Measurements from ENCODE around the gene ALK.

Gene ALK

DNA sequence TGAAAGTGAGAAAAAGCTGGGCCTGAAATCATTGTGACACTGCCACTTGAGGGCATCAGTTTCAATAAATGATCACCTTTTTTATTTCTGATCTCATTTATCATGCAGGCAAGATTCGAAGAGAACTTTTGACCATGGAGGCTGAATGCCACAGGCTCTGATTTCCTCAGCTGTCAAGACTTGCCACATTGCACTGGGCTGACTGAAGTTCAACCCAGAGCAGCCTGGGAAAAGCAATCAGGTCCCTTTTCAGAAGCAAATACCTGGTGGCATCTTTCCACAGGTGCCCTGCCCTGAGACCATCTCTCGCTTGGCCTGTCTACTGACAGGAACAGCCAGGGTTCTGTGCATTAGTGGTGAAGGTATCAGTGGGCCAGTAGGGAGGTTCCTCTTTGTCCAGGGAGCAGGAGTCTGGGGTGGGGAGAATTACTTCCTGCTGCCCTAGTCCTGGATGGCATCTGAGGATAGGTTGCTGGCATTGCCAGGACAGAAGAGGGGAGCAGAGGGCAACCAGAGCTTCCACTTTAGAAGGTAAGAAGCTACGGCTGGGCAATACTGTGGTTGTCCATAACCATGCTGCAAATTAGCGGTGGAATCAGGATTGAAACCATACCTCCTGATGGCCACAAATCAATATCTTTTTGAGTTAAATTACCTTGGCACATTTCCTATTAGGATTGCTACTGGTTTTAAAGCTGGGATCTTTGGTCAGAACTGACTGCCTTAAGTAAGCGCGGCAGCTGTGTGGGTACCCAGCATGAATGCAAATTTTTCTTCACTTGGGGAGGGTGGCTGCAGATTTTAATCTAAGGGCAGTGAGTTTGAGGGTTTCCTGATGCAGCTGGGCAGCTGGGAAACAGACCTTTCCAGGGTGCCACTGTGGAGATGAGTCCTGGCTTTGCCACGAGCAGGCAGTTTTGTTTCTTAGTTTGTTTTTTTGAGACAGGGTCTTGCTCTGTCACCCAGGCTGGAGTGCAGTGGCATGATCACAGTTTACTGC, 394.5 kb downstream of the ALK start:
- no peak for DNase-seq (ENCODE audit: low read depth)

DNA sequence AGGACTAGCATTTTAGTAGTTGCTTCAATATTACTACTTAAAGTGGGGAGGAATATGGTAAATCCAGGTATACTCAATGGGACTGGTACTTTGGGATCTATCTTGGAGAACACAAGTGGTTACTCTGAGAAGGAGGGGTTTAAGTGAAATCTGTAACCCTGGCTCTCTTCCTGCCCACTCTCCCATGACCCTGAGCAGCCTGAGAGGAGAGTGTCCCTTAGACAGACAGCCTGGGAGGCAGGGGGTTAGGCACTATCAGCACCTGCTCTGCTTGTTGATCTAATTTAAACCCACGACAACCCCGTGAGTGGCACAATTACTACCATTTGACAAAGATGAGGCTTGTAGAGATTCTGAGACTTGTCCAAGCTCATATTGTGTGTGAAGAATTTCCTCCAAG, 395.5 kb downstream of the ALK start:
- no peak for DNase-seq (ENCODE audit: low read depth)

DNA sequence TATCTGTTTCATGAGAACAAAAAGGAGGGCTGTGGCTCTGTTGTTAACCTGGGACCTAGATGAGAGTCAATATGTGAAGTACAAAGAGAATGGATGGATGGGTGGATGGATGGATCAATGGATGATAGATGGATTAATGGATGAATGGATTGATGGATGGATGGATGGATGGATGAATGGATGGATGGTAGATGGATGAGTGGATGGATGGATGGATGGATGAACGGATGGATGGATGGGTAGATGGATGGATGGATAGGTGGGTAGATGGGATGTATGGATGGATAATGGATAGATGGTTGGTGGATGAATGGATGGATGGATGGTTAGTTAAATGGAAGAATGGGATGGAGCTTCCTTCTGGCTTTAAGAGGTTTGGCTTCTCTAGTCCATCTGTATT, 396.7 kb downstream of the ALK start:
- DNase-seq (ENCODE audit: low read depth), result no peak

DNA sequence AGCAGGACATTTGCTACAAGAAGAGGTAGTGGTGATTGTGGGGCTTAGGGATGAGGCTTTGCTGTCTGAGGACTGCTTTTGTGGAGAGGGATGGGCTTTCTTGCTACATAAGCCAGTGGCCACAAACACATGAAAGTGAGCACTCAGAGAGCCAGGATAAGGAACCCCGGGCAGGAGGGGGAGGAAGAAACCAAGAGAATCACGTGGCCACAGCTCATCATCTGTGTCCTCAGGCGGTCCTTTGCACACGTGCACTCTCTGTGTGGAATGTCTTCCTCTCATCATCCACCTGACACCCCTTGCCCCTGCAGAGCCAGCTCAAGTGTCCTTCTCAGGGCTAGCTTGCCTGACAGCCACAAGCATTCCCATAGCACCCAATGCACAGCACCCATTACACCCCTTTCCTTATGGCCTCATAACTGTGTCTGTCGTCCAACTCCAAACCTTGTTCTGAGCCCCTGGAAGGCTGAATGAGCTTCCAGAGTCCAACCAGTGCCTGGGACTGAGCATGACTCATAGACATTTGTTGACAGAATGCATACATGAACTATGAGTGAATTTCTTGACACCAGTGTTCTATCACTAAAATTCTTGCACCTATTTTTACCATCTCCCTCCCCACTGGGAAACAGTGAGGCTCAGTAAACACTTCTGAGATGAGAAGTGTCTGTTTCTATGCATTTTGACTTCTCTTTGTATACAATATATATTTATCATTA, 398.3 kb downstream of the ALK start:
- no peak for DNase-seq (ENCODE audit: low read depth)

DNA sequence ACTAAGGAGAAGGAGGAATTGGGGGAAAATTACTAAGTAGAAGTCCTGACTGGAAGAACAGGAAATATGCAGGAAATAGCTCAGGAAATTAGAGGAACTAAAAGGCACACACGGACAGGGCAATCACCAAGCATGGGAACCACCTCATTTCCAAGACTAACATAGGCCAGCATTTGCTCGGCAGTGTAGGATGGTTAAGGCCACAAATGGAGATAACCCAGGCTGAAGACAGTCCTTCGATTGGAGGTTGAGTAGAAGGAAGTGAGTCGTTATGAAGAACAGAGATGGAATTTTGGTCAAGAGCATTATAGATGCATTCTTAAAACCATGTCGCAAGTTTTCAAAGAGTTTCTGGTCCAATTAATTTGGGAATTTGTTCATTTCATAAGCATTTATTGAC, 401.4 kb downstream of the ALK start:
- no peak for DNase-seq (ENCODE audit: low read depth)

DNA sequence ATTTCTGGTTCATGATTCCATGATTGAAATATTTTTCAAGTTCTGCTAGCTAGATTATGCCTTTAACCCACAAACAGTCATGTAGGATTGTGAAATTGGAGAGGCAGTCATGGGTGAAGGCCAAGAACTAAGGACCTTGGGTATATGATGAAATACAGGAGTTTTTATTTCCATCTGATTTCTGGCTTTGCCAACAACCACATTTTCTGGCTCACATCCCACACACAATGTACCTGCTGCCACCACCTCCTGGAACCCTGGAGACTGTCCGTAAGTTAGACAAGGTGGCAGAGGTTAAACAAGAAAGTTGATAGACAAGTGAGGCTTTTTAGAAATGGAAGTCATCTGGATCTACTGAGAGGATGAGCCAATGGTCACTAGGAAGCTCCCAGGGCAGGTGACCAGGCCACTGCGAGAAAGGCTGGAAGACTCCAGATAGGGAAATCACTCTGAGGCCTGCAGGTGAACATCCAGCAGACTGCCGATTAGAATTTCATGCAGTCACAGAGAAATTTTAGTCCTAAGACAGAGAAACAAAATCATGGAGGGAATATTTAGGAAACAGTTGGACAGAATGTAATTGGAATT, 402.0 kb downstream of the ALK start:
- no peak for DNase-seq (ENCODE audit: low read depth)

GRCh38 chr2:29518646-29519337, 402.6 kb downstream of the ALK start:
- no peak for DNase-seq (ENCODE audit: low read depth)

- DNase-seq (ENCODE audit: low read depth), result no peak
Observed at GRCh38 chr2:29518010-29518409, 403.4 kb downstream of the ALK start.

- no peak for DNase-seq (ENCODE audit: low read depth)
Observed at GRCh38 chr2:29517413-29517812, 404.0 kb downstream of the ALK start.

DNA sequence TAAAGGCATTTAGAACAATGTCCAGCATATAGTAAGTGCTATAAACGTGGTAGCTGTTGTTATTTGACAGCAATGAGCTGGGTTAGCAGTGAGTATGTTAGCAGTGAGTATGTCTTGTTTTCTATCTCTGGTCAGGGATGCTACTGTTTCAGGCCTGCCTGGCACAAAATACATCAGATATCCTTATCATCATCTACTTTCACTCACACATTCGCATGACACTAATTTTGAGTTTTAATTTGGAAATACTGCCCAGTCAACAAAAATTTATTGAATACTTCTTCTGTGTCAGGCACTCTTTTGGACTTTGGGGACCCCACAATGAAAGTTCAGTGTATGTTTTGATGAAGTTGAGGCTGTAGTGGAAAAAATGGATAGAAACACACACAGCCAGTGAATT, 404.6 kb downstream of the ALK start:
- no peak for DNase-seq (ENCODE audit: low read depth)

DNA sequence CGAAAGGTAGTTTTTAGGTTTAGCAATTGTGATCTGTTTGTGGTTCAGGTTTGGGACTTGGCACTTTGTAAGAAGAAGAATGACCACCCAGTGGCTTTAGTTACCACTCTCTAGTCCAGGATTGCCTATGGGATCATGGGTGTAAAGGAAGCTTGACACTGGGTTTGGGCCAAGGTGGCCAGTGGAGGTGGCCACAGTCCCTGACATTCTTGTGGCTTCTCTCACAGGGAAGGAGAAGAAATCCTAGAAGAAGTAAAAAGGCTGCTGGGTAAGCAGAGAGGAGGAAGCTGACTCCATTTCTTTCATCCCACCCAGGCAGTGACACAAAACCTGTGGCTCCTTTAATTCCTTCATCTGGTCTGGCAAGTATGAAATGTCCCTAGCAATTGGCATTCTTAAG, 411.5 kb downstream of the ALK start:
- DNase-seq (ENCODE audit: low read depth), result no peak

GRCh38 chr2:29509397-29509796, 412.0 kb downstream of the ALK start:
- DNase-seq (ENCODE audit: low read depth), result no peak

- DNase-seq (ENCODE audit: low read depth), result no peak
Observed at GRCh38 chr2:29504746-29505145, 416.6 kb downstream of the ALK start.

DNA sequence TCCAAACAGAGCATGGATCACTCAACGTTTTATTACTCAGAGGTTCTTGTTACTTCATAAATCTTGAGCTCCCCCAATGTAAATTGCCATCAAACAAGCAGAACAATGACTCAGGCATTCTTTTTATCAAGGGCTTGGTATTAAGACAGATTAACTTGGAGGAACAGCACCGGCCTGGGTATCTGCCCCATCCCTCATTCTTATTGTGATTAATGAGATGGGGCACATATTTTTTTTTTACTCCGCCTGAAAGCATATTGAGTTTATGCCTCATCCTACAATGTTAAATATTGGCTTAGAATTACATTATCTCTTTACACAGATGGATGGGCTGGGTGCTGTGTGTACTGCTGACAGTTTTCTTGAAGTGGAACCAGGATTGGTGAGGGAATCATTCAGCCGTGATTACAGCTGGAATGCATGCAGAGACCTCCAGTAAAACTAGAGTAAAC, 418.9 kb downstream of the ALK start:
- no peak for DNase-seq (ENCODE audit: low read depth)

DNA sequence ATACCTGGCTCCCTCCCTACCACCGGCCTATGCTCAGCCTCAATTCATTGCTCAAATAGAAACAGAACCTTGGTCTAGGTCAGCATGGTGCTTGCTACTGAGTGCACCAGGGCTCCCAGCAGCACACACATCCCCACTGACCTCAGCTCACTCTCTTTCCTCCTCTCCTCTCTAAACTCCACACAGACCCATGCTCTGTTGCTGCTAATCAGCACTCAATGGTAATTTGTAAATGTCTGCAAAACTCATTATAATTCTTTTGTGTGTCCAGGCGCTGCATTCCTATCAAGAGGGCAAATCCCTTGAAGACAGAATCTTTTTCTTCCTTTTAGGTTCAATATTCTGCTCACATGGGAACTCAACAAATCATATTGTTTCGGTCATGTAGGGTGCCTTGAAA, 424.0 kb downstream of the ALK start:
- DNase-seq (ENCODE audit: low read depth), result no peak

DNA sequence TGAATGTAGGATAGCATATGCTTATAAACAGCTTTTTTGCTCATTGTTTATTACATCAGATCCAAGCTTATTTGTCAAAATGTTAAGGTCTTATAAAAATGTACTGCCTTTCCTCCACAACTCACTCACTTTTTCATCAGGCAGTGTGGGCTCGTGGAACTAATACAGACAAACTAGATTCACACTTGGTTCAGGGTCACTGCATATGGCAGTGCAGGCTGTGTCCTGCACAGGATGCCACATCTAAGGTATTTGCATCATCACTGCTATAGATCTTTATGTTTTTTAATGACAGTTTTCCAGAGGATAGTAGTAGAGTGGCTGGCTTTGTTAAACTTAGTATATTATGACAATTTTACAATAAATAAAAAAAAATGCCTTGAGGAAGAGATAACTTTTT, 425.2 kb downstream of the ALK start:
- no peak for DNase-seq (ENCODE audit: low read depth)

DNA sequence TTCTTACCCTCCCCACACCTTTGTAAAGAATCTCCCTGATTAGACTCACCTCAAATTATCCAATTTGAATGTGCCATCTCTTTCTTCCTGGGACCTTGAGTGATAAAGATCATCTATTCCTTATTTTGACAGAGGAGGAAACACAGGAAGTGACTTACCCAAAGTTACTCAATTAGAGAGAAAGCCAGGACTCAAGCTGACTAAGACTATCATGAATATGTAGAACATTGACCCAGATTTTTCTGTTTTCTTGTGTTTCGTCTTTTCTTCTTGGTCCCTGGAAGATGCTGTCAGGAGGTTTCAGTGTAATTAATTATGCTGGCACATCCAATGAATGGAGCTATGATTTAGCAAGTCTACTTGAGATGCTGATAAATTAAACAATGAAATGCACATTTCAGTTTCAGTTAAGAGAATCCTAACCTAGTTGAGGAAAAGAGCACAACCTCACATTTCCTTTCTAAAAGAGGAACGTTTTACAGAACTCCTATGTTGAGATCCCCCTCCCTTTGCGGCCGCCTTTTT, 425.8 kb downstream of the ALK start:
- no peak for DNase-seq (ENCODE audit: low read depth)

DNA sequence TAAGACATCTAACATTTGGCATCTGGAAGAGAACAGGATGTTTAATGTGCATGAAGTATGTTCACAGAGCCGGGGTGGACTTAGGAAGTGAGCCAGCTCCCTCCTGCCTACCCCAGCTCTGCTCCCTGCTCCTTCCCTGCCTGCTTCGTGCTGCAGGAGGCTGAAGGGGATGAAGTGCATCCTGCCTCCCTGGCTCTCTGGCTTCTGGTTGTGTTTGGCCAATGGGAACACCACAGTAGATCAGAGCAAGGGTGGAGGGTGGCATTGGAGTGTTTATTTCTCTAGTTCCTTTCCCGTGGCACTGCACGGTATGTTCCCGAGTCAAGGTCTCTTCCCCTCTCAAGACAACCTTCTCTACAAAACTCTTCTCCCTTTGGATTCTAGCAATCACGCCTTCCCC, 426.3 kb downstream of the ALK start:
- no peak for DNase-seq (ENCODE audit: low read depth)

DNA sequence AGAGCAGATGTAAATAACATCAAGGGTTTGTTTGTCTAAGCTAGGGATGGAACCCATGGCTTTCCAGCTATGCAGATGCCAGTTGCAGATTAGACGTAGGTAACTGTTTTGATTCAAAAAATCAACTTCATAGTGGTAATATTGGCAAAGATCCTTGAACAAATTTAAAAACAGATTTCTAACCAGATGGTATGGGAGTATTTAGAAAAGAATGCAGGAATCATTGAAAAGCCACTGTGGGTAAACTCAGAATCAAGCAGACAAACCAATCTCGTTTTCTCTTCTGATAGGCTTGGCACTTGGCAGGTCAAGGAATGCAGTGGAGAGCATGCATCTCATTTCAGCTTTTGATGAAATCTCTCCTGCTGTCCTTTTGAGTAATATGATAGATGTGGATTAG, 428.7 kb downstream of the ALK start:
- DNase-seq (ENCODE audit: low read depth), result no peak

GRCh38 chr2:29490045-29490444, 431.3 kb downstream of the ALK start:
- no peak for DNase-seq (ENCODE audit: low read depth)

DNA sequence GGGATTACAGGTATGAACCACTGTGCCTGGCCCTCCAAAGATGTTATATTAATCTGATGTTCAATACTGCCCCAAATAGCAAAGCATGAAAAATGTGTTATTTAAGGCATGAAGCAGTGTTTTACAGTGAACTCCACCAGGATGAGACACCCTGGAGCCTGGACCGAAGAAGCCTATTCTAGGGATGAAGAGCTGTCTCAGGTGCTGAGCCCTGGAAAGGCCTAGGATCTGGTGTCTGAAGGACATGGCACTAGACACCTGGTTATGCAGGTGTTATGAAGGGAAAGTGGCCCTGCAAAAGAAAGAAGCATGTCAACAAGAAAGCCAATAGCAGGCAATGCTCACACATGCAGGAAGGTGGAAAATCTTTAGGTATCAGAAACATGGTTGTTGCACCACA, 431.8 kb downstream of the ALK start:
- no peak for DNase-seq (ENCODE audit: low read depth)

GRCh38 chr2:29487967-29488555, 433.3 kb downstream of the ALK start:
- no peak for DNase-seq (ENCODE audit: low read depth)
